GM18907 (cell line): ENCODE data around the gene PRRG3.
"Not testable (repeated sequence)": the region's sequence is repeated elsewhere in the genome, so short reads cannot be mapped to it uniquely, and the experiment has no call there.

Experiments
- ATAC-seq: cut with Tn5 transposase; IDR thresholded peaks from one replicate; pipeline ENCODE4 v1.9.1; 2021; ENCODE audit warnings: mild to moderate bottlenecking, moderate library complexity; ENCODE audit not compliant: unreplicated experiment

The PRRG3 gene

DNA sequence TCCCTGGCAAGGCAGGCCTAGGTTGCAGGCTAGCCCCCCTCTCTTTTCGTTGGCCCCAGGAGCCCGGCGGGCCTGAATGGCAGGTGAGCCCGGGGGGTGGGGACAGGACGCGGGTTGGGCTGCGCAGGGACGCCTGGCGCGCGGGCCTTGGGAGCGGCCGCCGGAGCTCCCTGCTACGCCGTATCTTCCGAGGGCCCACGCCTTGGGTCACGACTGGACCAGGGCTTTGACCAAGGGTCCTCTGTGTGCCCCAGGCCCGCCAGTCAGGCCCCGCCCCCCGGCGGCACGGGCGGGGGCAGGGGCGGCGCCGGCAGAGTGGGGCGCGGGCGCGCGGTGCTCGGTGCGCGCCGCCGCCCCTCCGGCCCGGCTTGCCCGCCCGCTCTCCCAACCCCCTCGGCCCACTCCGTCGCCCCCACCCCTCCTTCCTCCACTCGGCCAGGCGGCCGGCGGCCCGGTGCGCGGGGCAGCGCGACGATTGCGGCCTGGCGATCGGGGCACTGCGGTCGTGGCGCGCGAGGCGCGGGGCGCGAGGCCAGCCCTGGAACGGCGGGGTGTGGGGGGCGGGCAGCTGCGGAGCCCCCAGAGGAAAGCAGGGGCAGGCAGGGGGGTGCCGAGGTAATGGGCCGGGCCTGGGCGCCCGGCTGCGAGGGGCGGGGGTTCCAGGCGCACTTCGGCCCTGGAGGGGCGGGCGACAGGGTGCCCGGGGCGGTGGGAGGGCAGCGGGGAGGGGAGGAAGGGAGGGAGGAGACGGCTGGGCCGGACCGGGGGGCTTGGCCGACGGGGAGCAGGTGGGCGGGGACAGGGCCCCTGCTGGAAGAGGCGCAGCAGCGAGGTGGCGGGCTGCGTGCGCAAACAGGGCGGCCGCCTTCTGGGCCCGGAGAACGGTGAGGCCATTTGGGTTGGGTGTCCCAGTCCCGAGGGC is at the start of gene PRRG3:
Gene PRRG3, plus strand, starts transcription at position 798 of the 922 bp plus-strand sequence. CDS start 3,357 bp downstream, outside the sequence.
- no peak for ATAC-seq

DNA sequence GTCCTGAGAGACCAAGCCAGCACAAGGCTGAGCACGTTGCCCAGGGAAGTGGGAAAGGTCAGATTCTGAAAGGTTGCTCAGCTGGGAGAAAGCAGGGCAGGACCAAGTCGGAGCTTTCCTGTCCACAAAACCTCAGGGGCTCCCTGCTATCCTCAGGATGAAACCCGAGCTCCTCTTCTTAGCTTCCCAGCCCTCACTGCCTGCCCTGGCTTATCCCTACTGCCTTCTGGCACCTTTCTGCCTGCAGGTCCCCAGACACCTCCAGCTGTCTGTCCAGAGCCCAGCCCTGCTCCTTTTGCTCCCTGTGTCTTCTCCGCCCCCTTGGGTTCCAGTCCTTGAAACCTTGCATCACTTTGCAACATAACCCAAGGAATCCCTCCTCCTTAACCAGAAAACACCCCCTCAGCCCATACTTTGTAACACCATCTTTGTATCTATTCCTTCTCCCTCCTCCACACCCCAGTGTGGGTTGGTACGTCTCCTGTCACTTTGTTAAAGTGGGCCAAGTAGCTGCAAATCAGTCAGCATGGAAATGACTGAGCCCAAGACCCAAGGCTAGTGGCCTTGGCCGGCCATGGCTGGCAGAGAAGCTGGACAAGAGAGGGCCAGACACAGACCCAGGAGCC is 20.0 kb upstream of the PRRG3 start:
- ATAC-seq = no peak

DNA sequence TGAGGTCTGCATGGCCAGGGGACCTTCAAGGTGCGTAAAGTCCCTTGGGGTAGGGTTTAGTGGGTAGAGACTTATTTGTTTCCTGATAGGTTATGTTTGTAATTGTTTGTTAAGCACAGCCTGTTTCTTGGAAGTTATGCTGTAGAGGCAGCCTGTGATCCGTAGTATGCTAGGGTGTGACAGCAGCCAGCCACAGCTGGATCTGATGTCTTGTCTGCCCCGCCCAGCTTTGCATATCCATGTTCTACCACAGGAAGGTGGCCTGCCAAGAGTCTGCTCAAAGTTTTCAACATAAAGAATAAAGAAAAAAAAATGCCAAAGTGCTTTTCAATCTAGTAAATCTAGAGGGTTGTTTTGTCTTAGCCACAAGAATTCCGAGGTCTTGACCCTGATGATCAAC is 19.1 kb upstream of the PRRG3 start:
- ATAC-seq = no peak

DNA sequence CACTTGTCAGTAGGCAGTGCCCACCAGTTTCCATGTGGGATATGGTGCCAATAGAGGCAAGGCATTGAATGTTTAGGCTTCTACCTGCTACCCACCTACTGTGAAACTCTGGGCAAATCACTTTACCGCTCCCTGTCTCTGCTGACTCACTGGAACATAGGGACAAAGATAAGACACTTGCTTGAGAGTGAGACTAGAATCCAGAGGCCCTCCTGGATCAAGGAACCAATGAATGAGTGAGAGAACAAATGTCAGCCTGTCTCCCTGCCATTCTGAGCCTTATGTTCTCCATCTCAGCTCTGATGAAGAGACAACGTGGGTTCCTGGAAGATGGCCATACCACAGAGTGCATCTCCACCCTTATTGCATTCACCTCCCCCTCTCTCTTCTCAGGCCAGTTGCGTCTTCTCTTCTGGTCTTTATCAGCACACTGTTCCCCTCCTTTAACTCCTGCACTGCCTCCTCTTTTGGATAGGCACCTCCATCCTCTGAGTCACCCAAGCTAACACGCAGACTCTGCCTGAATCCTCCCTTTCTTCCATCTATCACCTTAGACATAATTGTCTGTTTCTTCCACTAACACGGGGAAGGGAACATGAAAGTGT is 15.4 kb upstream of the PRRG3 start:
- ATAC-seq = no peak

DNA sequence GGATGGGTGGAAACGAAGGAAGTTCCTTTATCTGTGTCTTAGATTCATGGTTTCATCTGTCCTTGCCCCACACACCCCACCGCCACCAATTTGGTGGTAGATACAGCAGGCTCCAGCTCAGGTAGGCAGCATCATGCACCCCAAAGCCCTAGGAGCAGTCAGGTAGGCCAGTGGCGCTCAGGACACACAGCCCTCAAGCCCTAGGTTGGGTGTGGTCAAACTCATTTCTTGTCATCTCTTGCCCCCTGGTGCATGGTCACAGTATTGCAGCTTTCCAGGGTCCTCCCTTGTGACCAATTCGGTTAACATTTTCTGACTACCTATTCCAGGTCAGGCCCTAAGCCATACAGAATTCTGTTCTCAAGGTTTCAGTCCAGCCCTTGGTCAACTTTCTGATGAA is 14.5 kb upstream of the PRRG3 start:
- ATAC-seq = peak; percentile 95

DNA sequence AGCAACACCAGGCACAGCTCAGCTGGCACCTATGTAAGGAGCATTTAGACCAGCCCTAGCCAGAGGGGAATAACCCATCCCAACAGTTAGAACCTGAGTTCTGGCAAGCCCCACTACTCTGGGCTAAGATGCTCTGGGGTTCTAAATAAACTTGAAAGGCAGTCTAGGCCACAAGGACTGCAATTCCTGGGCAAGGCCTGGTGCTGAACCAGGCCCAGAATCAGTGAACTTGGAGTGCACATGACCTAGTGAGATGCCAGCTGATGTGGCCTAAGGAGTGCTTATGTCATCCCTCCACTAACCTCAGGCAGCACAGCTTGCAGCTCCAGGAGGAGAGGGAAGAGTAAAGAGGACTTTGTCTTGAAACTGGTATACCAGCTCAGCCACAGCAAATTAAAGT is 7.6 kb upstream of the PRRG3 start:
- ATAC-seq = no peak

DNA sequence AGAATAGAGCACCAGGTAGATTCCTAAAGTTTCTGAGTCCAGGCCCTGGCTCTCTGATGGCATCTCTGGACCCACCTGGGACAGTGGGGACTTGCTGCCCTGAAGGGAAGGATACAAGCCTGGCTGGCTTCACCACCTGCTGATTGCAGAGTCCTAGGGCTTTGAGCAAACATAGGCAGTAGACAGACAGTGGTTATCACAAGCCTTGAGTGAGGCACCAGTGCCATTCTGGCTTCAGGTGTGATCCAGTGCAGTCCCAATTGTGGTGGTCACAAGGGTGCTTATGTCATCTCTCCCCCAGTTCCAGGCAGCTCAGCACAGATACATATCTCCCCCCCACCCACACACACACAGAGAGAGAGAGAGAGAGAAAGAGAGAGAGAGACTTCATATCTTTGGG is 6.6 kb upstream of the PRRG3 start:
- ATAC-seq = no peak

DNA sequence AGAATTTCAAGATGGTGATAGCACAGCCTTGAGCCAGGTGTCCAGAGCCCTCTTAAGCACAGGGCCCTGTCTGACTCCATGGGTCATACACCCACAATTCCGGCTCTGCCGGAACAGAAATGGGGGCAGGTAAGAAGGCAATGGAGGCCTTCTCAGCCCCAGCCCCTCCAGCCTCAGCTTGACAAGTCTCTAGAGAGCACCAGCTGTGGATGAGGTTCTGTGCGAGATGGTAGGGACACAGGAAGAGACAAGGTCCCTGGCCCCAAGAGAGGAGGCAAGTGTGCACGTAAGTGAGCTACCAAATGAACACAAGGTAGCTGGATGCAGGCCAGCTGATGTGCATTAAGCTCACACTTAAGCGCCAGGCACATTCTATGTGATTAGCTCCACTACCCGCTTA is 2.4 kb upstream of the PRRG3 start:
- no peak for ATAC-seq

DNA sequence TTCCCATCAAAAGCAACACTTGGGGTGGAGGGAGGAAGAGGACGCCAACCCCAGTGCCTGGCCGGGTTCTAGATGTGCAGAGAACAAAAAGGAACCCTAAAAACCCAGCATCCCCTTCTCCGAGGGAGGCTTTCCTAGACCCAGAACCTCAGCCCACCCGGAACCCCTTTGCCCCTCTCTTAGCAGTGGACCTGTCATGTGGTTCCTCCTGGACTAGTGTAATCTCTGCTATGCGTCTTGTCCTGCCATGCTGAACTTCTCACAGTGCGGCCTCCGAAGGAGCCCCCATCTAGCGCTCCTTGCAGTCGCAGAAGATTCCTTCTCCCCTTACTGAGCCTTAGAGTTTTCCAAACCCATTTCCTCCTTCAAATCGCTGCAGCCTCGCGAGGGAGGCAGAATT is 1.1 kb upstream of the PRRG3 start:
- ATAC-seq = no peak

DNA sequence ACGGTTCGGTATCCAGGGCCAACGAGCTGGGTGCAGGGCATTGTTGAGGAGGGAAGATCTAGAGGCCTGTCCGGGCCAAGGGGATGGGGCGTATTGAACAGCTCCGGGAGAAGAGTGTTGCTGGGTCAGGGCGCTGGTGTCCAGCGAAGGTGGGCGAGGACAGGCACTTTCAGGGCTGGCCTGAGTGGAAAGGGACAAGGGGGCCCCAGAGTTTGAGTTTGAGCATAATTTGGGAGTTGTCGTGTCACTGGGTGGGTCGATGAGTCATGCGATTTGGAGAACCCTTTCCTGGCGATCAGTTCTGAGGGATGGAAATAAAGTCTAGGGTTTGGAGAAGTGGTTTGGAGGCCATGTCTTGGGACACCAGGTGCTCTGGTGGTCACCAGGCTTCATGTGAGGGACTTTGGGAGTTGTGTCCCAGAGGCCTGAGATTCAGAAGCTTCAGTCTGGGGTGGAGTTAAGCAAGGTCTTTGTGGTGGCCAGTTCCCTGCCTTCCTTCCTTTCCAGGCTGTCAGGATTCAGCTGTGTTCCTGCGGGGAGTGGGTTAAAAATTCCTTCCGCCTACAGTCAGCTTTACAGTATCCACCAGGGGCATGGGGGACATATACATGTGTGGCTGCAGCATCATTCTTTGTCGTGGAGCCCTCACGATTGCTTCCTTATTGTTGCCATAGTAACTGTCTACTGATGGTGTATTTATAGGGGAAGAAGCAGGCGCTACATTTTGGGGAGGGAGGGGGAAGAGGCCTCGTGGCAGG is 504 bp downstream of the PRRG3 start:
- ATAC-seq = no peak

DNA sequence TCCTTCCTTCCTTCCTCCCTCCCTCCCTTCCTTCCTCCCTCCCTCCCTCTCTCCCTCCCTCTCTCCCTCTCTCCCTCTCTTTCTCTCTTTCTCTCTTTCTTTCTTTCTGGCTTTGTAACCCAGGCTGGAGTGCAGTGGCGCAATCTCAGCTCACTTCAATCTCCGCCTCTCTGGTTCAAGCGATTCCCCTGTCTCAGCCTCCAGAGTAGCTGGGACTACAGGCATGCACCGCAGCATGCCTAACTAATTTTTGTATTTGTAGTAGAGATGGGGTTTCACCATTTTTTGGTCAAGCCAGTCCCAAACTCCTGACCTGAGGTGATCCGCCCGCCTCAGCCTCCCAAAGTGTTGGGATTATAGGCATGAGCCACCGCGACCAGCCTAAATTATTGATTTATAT is 1.8 kb downstream of the PRRG3 start:
- ATAC-seq = not testable (repeated sequence)

DNA sequence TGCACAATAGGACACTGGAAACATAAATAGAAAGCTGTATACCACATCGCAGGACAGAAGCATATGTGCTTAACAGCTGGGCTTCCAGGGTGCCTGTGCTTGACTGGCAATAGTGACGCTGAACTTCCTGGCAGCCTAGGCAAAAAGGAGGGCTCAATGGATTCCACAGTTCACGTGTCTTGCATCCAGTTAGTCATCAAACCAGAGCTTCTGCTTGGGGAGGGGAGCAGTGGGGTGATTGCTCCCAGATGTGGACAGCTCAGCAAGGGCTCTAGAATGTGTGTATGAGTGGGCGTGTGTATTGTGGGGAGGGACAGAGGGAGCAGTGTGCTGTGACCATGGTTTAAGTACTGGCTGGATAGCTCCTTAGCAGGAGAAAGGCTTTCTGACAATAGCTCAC is 2.3 kb downstream of the PRRG3 start:
- ATAC-seq = no peak

DNA sequence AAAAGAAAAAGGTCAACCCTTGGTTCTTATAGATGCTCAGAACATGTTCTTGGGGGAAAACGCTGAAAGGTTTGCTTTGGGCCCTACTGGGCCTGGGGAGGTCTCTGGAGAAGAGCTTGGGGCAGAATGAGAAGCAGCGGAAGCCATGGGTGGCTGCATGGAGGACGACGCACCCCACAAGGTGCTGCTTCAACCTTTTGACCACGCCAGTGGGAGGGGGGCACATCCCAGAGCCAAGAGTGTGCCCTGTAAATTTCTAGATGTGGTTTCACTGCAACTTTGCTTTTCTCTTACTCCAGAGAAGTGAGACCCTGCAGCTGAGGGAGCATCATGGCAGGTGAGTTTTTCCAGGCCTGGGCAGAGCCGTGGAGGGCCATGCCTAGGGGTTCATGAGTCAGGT is 3.2 kb downstream of the PRRG3 start:
- ATAC-seq = no peak

DNA sequence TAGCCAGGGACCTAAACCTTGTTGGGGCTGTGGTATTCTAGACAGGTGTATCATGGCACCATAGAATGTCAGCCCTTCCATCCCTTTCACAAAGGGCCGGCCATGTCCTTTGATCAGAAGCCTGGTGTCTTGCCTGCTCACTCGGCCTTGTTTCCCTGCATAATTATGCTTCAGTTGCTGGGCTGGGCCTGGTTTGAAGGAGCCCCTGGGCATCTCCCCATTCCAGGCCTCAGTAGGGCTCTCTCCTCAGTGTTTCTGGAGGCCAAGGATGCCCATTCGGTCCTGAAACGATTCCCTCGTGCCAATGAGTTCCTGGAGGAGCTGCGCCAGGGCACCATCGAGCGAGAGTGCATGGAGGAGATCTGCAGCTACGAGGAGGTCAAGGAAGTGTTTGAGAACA is 4.5 kb downstream of the PRRG3 start:
- no peak for ATAC-seq

DNA sequence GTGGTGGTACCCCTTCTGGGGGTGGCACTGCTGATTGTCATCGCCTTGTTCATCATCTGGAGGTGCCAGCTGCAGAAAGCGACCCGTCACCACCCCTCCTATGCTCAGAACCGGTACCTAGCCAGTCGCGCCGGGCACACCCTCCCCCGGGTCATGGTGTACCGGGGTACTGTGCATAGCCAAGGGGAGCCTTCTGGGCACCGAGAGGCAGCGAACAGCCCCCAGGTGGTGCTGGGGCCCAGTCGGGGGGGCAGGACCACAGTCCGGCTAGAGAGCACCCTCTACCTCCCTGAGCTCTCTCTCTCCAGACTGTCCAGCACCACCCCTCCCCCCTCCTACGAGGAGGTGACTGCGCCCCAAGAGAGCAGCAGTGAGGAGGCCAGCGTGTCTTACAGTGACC is 5.3 kb downstream of the PRRG3 start:
- no peak for ATAC-seq

DNA sequence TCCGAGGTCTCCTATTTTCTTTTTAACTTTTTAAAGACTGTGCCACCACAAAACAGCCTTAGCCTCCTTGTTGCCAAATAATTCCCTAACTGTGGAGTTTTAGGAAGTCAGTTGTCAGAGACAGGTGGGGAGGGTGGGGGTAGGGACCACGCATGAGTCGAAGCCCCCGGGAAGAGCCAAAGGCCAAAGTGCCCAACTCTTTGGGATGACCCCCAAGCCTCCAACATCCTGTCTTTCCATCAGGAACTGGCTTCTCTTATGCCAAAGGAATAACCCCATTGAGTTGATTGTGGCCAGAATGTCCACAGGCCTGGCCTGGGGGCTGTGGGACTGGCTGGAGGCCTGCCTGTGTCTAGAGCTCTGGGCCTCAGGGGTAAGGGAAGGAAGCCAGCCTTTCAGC is 5.8 kb downstream of the PRRG3 start:
- ATAC-seq = no peak

DNA sequence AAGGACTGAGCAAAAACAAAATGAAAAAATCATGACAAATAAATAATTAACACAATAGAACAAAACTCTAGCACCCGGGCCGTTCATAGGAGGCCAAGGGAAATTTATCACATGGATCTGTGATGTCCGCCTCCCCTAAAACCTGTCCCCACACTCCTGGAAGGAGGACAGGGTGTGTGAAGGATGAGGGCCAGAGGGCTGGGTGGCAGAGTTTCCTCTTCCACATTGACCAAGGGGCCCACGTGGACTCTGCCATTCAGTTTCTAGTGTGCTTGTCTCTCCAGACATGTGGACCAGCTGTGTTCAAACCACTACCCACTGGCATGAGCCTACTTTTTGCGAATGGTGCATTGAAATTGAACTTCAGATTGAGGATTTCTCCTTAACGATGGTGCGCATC is 6.3 kb downstream of the PRRG3 start:
- ATAC-seq = no peak

DNA sequence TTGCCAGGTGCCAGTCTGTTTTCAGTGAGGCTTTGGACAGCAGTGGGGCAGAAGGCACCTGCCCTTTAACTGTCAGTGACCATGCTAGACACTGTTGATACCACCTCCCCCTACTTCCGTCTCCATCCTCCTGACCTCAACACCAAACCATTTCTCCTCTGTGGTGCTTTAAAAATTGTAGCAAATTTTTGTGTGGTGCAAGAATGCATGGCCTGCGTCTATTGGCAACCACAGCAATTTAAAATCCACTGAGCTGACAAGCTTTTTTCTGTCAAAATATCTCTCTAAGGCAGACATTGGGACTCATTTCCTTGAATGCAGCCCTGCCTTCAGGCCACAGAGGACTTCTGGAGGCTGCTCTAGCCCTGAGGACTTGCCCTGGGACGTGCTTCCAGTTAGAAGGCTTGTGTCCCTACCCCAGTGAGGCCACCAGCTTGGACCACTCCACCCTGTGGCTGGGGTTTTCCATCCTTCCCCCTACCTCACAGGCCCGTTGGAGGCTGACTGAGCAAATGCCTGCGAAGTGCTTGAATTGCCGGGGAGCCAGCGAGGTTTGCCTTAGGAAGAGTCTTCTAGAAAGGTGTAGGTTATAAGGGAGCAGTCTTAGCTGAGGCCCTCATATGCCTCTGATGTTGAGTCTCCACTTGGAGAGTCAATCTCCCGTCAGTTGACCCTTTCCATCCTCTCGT is 6.9 kb downstream of the PRRG3 start:
- ATAC-seq = no peak

DNA sequence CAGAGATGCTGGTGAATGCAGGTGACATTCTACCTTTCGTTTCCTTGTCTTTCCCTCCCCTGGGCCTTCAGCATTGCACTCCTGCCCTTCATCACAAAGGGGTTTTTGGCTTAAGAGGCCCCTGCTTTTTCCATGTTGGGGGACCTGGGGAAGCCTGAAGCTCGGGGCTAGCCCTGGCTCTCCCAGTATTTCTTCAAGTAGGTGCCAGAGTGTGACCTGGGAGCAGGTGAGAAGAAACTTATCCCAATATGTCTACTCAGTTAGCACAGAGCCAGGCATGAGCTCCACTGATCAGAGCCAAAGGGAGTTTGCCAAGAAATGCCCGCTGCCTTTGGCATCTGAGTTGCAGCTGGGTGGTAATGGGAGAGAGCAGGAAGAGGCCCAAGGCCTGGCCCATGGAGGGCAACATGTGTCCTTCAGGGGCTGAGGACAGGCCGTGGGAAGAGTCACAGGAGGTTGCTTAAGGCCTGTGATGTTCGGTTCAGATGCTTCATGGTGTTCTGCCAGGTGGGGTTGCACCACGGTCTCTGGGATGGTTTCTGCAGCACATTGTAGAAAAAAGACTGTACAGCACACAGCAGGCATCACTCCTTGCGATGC is 7.6 kb downstream of the PRRG3 start:
- no peak for ATAC-seq

DNA sequence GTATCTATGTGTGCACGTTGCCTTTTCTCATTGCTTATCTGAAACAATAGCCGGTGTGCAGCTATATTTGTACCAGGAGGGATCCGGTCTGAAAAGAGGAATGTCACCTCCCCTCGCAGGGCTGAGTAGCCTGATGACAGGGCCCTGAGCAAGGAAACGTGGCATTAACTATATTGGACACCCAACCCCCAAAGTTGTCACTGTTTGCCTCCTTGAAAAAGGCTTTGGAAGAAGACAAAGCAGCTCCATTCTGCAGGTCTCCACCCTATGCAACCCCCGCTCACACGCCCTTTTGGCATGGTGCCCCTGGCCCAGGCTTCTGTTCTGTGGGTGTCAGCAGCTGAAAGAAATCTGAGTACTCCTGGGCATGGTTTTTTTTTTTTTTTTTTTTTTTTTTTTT is 8.2 kb downstream of the PRRG3 start:
- no peak for ATAC-seq
